HG02588 (cell line): ENCODE data around the gene STPG3.

Experiments
- ATAC-seq: cut with Tn5 transposase; IDR thresholded peaks from one replicate; pipeline ENCODE4 v1.9.1; 2021; ENCODE audit warnings: mild to moderate bottlenecking, moderate library complexity; ENCODE audit not compliant: unreplicated experiment

STPG3 gene

DNA sequence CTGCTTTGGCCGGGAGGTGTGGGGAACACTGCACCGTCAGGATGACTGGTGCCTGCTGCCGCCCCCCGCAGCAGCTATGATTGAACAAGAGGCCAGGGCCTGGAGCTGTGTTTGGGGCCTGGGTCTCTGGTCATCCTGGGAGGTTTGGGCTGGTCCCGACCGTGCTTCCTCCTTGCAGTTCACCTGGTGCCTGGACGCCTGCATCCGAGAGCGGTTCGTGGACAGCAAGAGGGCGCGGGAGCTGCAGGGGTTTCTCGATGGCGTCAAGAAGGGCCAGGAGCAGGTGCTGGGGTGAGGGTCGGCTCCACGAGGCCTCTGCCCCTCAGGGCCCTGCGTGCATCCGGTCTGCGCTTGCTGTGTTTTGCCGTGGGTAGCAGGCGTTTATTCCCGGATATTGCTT lies 13.0 kb downstream of the STPG3 start:
- ATAC-seq, result no peak

DNA sequence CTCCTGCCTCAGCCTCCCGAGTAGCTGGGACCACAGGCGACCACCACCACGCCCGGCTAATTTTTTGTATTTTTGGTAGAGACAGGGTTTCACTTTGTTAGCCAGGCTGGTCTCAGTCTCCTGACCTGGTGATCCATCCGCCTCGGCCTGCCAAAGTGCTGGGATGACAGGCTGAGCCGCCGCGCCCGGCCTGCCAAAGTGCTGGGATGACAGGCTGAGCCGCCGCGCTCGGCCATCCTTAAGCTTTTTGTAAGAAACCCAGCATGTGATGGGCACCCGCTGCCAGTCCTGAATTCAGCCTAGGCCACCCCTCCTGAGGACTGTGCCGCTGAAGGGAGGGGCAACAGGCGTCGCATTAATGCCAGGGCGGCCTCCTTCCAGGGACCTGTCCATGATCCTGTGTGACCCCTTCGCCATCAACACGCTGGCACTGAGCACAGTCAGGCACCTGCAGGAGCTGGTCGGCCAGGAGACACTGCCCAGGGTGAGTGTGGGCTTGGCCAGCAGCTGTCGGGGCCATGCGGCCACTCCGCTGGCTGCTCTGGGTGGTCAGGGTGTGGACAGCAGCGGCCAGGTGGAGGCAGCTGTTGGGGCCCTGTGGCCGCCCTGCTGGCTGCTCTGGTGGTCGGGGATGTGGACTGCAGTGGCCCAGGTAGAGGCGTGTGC lies 14.5 kb downstream of the STPG3 start:
- ATAC-seq, result no peak

DNA sequence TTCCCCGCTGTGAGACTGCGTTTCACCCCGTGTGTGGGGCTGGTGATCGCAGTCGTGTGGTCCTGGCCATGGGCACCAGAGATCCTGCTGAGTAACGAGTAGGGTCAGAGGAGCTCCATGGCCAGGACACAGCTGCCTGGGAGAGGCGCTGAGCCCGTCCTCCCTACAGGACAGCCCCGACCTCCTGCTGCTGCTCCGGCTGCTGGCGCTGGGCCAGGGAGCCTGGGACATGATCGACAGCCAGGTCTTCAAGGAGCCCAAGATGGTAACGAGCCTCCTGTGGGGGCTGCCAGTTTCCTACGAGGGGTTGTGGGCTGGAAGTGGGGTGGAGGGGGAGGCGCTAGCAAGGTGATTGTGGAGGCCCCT lies 15.1 kb downstream of the STPG3 start:
- no peak for ATAC-seq

DNA sequence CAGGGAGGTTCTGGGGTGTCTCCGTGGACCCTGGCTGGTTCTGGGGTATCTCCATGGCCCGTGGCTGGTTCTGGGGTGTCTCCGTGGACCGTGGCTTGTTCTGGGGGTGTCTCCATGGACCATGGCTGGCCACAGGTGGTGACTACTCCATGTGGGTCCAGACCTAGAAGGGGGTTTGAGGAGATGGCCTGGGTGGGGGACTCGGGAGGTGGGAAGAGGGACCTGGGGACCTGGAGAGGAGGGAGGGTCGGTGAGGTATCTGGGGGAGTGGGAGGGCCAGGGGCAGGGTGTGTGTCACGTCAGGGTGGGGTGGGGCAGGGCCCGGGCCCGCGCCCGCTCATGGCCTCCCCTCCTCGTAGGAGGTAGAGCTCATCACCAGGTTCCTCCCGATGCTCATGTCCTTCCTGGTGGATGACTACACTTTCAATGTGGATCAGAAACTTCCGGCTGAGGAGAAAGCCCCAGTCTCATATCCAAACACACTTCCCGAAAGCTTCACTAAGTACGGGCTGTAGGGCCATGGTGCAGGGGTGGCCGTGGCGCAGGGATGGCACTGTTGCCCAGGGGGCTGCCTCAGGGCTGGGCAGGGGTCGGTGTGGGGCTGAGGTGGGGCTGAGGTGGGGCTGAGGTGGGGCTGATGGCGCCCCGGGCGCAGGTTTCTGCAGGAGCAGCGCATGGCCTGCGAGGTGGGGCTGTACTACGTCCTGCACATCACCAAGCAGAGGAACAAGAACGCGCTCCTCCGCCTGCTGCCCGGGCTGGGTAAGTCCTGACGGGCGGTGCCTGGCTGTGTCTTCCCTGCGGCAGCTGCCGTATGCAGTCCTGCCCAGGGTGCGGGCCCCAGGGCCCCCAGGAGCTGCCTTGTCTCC lies 15.7 kb downstream of the STPG3 start:
- no peak for ATAC-seq

DNA sequence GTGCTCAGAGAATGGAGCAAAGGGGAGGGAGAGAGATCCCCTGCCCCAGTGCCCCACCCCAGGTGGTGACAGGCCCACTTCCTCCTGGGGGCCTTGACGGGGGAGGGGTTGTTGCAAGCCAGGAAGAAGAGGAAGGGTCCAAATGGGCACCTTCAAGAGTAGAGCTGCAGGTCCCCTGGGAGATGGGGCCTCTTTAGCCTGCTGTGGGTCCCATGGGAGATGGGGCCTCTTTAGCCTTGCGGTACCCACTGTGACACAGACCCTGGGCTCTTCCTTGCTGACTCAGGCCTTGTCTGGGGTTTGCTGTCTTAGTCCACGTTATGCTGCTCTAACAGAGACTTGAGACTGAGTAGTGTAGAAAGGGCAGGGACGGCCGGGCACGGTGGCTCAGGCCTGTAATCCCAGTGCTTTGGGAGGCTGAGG lies 16.9 kb downstream of the STPG3 start:
- no peak for ATAC-seq

DNA sequence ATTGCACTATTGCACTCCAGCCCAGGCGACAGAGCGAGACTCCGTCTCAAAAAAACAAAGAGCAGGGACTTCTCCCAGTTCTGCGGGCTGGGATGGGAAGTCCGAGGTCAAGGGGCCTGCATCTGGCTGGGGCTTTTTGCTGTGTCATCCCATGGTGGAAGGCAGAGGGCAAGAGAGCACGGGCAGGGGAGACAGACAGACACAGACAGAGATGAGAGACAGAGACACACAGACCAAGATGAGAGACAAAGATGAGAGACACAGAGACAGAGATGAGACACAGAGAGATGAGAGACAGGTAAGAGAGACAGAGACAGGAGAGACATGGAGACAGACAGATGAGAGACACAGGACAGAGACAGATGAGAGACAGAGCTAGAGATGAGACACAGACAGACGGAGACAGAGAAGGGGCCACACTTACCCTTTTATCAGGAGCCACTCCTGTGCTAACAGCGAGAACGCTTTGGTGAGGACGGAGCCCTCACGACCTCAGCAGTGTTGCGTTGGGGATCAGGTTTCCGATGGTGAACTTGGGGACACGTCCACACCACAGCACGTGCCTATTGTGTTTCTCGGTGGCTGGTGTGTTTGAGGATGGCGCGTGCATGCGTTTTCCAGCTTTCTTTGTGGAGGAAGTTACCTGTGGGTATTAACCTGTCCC lies 17.6 kb downstream of the STPG3 start:
- no peak for ATAC-seq

DNA sequence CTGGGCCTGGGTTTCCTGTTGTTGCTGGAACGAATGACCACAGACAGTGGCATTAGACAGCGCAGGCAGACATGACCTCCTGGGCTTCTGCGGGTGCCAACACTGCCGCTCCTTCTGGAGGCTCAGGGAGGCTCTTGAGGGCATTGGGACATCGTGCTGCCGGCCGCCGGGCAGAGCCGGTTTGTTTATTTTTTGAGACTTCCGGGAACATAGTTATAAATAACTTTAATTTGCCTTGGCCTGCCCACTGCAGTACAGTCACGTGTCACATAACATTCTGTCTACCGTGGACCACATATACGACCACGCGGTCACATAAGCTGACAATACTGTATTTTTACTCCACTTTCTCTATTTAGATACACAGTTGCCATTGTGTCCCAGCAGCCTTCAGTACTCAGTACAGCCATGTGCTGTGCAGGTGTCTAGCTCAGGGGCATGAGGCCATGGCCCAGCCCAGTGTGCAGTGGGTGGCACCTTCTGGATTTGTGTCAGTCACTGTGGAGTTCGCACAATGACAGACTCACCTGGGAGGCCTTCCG lies 18.2 kb downstream of the STPG3 start:
- ATAC-seq, result no peak

DNA sequence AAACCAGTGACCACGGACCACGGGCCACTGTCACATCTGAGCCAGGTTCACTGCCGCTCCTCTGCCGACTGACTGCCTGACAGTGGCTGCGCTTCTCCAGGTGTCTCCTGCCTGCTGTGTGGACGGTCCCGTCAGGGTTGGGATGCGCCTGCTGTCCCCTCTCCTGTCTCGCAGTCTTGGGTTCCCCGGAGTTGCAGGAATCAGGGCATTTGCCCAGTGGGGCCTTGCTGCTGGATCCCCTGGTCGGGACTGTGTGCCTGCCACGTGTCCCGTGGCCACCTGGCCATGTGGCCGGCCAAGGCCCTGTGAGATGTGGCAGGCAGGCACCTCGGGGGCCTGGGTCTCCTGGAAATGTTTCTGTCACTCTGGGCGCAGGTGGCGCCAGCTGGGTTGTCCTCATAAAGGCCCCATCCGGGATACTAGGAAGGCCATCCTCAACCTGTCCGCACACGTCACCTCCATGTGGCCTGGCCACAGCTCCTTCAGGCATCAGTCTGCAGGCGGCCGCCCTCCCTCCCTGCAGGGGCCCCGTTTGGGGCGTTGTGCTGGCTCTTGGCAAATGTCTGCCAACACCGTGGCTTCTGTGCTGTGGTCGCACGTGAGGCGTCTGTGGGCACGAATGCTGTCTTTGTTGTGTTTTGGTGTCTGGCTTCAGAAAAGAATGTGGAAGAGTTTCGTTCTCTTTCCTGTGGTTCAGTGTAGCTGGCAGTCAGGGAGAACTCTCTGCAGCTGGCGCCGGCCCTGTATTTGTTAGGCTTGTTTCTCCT lies 20.0 kb downstream of the STPG3 start:
- no peak for ATAC-seq

DNA sequence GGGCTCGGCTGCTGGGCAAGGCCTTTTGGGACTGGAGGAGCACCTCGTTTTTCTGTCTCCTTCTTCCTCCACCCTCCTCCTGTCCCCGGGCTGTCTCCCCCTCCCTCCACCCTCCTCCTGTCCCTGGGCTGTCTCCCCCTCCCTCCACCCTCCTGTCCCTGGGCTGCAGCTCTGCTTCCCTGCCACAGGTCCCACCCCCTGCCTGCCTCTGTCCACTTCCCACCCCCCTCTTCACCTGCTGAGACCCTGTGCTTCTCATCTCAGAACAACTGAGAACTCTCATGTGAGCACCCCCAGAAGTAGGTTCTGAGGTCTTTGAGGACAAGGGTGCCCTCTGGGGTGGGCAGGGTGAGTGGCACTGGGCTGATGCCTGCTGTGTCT lies 20.6 kb downstream of the STPG3 start:
- ATAC-seq, result no peak

DNA sequence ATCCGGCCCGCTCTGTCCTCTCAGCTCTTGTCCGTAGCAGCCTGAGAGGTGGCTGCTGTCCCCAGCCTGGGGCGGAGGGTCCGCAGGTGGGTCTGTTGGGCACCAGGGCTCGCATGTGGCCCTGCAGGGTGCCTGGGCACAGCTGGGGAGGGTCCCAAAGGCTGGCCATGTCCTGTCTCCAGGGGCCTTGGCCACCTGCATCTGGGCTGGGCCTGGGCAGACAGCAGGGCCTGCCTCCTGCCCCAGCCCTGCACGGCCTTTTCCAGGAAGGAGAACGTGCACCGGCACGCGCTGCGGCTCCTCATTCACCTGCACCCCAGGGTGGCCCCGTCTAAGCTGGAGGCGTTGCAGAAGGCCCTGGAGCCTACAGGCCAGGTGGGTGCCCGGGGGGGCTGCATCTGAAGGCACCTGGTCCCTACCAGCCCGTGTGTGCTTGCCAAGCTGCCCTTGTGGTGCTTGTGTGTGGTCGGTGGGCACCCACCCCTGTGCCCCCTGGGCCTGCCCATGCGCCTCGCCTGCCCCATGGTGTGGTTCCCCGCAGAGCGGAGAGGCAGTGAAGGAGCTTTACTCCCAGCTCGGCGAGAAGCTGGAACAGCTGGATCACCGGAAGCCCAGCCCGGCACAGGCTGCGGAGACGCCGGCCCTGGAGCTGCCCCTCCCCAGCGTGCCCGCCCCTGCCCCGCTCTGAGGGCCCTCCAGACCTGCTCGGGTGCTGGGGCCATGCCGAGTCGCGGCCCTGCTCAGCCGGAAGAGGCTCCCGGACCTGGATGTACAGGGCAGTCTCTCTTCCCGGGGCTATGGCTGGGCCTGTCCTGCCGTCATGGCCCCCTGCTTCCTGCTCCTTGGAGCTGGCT lies 21.4 kb downstream of the STPG3 start:
- no peak for ATAC-seq

DNA sequence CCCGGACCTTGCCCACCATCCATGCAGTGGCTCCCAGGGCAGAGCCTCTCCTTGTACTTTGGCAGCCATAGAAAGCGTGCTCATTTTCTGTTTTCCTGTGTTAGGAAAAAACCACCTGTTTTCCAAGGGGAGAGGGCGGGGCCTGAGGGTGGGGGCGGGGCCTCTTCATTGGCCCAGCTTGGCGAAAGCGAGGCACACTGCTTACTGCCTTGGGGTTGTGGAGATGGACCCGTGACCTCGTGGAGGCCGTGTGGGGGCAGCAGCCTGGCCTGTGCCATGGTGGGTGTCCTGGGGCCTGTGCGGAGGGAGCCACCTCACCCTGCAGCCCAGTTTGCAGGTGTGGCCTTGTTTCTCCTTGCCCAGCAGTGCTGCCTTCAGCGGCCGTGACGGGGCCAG lies 22.0 kb downstream of the STPG3 start:
- ATAC-seq, result no peak

DNA sequence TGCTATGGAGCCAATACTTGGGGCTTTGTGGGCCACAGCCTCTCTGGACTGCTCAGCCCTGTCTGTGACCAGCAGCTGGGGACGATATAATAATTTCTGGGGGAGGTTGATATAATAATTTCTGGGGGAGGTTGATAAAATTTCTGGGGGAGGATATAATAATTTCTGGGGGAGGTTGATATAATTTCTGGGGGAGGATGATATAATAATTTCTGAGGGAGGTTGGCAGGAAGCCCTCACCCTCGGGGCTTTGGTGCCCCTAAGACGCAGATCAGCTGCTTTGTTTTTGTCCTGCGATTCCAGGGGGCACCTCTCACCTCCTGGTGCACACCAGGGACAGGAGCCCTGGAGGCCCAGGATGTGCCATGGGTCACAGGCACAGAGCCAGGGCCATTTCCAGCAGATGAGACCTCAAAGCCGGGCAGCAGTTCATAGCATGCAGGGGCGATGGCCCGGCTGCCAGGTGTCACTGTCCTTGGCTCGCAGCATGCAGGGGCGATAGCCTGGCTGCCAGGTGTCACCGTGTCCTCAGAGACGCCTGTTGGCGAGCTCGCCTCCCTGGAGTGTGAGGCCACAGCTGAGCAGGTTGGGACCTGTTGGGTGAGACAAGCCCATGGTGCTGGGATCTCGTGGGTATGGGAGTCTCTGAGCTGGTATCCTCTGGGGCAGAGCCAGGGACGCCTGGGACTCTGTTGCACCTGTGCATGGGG lies 22.7 kb downstream of the STPG3 start:
- ATAC-seq, result no peak

DNA sequence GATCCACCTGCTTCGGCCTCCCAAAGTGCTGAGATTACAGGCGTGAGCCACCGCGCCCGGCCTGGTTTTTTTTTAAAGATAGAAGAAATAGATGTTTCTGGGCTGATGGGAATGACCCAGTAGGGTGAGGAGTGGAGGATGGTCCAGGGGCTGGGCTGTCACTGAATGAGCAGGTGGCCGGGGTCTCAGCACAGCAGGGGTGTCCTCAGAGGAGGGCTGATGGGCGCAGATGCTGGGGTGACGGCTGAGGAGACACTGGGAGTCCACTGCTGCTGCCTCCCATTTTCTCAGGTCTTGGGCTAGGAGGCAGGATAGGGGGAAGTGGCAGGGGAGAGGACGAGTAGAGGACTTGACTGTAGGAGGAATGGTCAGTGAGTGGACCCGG lies 24.1 kb downstream of the STPG3 start:
- no peak for ATAC-seq

DNA sequence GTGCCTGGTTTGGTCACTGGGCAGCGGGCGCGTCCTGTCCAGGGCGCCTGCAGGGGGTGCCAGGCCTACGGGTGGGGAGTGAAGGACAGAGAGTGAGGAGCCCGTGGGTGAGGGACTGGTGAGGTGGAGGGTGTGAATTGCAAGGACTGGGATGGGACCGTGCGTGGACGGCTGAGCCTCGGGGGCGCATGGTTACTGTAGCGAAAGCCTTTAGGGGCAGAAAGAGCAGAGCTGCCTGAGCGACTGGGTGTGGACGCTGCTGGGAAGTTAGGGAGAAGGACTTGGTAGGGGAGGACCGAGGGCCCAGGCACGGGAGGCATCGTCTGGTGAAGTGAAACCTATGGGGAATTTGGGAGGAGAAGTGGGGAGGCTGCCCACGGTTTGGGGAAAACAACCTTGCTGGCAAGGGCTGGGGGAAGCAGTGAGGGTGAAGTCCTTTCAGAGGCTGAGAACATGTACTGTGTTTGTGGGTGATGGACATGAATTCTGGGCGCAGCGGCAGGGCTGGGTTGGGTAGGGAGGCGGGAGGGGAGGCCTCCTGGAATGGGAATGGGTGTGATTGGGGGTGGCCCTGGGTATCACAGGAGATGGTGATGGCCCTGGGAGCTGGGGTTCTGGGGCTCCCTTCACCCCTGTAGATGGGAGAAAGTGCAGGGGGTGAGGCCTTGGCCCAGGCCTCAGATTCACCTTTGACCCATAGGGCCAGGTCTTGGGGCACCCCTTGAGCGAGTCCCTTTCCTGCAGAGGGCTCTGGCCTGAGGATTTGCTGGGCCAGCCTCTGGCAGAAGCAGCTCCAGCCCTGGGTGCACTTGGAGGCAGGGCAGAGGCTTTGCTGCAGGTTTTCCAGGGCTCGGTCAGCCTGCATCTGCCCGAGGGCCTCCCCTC lies 24.7 kb downstream of the STPG3 start:
- ATAC-seq, result no peak

DNA sequence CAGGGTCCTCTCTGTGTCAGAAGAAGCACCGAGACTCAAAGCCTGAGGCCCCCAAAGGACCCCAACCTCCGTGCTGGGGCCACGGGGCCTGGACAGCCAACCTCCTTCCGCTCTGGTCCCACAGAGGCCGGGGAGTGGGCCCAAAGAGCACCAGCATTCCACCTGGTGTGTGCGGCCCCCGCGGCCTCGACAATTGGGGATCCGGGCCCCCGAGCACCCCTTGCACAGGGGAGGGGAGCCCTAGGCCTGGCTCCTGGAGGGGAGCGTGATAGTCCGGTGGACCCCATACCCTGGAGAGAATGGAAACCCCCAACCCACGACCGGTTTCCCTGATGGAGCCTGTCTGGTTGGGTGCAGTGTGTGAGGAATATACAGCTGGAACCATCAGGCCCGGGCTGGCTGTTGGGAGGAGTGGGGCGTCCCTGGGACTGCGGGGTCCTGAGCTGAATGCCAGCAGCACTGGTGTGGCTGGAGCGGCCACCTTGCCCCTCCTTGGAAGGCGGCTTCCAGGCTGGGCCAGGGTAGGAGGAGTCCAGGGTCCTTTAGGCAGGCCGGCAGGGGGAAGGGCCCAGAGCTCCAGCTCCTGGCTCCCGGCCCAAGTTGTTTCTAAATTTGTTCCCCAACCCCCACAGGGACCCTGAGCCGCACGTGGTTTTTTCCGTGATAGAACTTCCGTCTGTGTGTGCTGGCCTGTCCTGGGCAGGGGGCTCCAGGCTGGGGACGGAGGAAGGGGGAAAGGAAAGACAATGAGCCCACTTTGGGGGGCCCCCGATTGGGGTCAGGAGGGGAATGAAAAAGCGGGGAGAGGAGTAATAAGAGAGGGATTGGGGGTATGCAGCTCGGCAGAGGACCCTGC lies 25.6 kb downstream of the STPG3 start:
- no peak for ATAC-seq

DNA sequence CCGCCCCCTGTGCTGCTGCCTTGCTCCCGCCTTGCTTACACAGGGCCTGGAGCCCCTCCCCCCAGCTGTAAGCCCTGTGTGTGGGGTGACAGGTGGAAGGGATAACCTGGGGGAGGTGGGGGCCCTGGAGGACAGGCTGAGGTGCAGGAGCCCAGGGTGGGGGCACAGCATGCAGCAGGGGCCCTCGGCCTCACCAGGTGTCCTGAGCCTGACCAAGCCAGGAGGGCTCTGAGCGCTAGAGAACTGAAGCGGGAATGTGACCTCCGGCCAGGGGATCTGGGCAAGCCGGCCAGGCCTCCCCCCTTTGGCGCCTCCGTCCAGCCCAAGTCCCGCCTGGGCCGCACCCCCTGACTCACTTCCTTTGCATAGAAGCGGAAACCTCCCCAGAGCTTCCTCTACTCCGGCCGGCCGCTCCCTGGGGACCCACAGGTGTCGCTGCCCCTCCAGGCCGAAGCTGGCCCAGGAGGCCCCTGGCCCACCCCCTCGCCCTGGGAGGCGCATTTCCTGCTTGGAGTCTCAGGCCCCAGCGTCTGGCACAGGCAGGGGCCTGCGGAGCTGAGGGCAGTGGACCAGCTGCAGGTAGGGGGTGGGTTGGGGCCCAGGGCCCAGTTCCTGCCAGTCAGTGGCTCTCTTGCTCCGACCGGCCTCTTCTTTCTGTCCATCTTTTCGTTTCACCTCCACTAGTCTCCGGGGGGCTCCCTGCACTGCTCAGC lies 26.4 kb downstream of the STPG3 start, which contains the start of gene TOR4A:
Gene TOR4A (plus strand): TSS at position 398 of the 713 bp plus-strand sequence. CDS start 964 bp downstream, outside the sequence.
- peak; percentile 57 for ATAC-seq
